Choroid plexus epithelial cell (primary cell): Measurements from ENCODE around the gene FANCC.

Source experiments
- DNase-seq: peaks from one replicate; pipeline ENCODE4 v3.0.0-alpha.2; 2010; ENCODE audit warnings: low read depth
- H3K4me3 ChIP-seq: 2 replicates; pipeline ENCODE4 v1.5.1; 2011; ENCODE audit warnings: low read depth, mild to moderate bottlenecking, control low read depth, low read length, moderate library complexity
- TF ChIP-seq, protein P1 (sequence below): conservative IDR thresholded peaks from 2 replicates; pipeline ENCODE4 v1.5.1; 2011; ENCODE audit warnings: low read depth, mild to moderate bottlenecking, control low read depth, inconsistent platforms, low read length, moderate library complexity

The FANCC gene

DNA sequence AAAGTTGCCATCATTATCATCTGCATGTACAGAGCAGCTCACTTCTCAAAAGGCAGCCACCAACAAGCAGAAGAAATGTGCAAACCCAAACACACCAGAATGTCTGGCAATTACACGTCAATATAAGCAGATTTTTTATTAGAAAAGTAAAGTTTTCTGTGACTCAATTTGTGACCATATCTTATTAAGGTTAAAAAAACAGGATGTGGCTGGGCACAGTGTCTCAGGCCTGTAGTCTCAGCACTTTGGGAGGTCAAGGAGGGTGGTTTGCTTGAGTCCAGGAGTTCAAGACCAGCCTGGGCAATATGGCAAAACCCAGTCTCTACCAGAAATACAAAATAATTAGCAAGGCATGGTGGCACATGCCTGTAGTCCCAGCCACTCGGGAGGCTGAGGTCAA lies 176.7 kb downstream of the FANCC start:
- TF ChIP-seq, protein P1, sequence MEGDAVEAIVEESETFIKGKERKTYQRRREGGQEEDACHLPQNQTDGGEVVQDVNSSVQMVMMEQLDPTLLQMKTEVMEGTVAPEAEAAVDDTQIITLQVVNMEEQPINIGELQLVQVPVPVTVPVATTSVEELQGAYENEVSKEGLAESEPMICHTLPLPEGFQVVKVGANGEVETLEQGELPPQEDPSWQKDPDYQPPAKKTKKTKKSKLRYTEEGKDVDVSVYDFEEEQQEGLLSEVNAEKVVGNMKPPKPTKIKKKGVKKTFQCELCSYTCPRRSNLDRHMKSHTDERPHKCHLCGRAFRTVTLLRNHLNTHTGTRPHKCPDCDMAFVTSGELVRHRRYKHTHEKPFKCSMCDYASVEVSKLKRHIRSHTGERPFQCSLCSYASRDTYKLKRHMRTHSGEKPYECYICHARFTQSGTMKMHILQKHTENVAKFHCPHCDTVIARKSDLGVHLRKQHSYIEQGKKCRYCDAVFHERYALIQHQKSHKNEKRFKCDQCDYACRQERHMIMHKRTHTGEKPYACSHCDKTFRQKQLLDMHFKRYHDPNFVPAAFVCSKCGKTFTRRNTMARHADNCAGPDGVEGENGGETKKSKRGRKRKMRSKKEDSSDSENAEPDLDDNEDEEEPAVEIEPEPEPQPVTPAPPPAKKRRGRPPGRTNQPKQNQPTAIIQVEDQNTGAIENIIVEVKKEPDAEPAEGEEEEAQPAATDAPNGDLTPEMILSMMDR: no peak
- H3K4me3 ChIP-seq: no peak overlapping the region
- no peak for DNase-seq

DNA sequence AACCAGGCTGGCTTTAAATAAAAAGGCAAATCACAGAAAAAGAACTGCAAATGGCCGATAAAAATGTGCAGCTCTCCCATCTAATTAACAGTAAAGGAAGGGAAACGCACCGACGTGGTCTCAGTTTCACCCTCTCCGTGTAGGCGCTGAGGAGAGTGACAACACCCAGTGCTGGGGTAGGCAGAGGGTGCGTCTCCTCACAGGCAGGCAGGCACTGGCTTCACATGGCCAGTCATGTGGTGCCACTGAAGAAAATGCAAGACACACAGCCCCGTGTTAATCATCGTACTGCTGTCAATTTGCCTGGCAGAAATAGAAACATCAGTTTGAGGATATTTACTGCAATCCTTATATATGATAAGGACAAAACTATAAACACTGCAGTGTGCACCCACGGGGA lies 178.4 kb downstream of the FANCC start:
- no peak overlapping the region for H3K4me3 ChIP-seq
- DNase-seq: no peak
- TF ChIP-seq, protein P1: no peak

DNA sequence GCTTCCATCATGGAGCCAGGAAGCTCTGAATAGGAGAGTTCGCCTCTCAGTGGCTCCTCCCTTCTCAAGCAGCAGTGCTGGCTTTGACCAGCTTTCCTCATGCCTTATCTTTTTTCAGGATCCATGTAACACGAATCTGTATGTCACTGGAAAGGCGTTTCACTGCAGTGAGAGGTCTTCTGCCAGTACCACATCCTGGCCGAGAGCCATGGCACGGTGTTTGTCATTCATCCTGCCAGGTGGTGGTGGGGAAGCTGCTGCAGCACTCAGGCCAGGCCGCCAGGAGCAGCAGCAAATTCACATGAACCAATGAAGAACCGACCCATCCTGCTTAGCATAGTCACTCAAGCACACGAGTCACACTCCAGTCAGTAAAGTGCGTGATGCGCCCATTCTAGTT lies 179.0 kb downstream of the FANCC start:
- TF ChIP-seq, protein P1: no peak
- DNase-seq: no peak

DNA sequence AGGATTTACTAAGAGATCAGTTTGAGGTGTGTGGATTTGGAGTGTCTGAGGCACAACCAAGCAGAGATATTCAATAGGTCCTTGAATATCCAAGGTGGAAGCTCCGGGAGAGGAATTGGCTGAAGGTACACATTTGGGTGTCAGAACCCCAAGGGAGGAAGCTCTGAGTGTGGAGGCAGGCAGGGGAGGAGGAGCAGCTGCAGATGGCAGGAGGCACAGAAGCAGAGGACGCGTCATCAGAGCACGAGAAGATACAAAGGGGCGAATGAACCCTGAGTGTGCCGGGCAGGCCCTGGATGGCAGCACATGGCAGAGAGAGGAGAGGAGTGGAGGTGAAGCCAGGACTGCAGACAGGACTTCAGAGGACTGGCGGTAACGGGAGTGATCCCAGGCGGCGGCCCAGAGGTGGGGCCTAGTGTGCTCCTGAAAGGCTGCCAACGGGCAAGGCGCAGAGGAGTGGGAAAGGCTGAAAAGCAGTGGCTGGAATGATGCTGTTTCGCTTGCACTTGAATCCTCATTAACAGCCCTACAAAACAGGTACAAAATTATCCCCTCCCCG lies 179.8 kb downstream of the FANCC start:
- H3K4me3 ChIP-seq: no peak overlapping the region
- no peak for DNase-seq
- TF ChIP-seq, protein P1: no peak

More for the DNA sequence above, 179.0 kb downstream of the FANCC start:
- no peak overlapping the region for H3K4me3 ChIP-seq

DNA sequence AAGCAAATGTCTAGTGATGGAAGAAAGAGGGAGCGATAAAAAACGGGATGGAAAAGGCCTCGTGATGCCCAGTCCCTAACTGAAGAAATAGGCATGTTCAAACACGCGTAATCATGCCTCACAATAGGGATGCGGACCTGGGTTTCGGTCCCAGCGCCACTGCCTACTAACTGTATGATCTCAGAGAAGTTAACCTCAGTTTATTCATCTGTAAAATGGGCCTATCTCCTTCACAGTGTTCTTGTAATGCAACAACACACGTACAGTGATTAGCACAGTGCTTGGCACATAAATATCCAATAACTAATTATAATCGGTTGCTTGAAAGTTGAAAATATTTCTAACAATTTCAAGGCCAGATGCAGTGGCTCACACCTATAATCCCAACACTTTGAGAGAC lies 181.8 kb downstream of the FANCC start:
- no peak for DNase-seq
- no peak overlapping the region for H3K4me3 ChIP-seq
- TF ChIP-seq, protein P1: no peak

DNA sequence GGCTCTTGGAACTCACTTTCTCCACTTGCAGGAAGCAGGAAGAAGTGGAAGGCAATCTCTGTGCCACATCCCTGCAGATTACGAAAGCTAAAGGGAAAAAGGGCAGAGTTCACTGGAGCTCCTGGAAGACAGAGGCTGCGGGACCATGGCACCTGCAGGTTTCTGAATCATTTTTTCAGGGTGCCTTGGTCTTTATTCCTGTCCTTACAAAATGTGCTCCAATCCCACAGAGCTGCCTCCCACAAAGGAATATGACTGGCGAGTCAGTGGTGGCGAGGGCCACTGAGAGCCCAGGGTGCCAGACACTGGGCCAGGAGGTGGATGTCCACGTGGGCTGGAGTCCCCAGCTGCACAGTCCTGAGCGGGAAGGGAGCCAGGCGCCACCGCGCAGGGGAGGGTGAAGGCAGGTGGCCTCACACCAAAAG lies 183.0 kb downstream of the FANCC start:
- no peak for DNase-seq
- TF ChIP-seq, protein P1: no peak
- no peak overlapping the region for H3K4me3 ChIP-seq

DNA sequence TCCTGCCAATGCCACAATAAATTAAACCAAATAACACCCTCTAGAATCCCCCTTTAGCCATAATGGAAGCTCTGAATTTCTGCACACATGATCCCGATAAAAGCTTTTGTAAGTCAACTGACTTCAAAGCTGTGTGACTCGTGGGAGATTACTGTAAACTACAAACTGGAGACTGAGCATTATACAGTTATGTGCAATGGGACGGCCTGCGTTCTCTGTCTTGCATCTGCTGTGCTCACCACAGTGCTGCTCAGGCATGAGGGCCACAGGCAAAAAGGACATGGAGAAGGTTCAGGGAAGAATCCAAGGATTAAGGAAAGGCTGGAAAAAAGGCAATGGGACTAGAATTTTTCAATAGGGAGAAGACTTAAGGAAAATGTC lies 184.2 kb downstream of the FANCC start:
- DNase-seq: no peak
- H3K4me3 ChIP-seq: no peak overlapping the region
- TF ChIP-seq, protein P1: no peak
